Lower leg skin (tissue), 4 donors: ENCODE data around the gene CDH23. TPM values are rescaled to one million over a fixed set of nuclear protein-coding genes. Genes with fewer than 3 reads are reported as not detected.

Experiments
- DNase-seq, 2 donors: peaks; one replicate each; pipeline ENCODE4 v3.0.0-alpha.2; 2019; ENCODE audit warnings: low spot score in 2 of 2
- H3K4me3 ChIP-seq: fragments of 200-600 bp; sonication (generic); 2 replicates; pipeline ENCODE4 v1.5.1; 2017; ENCODE audit warnings: mild to moderate bottlenecking, low read depth; ENCODE audit not compliant: poor library complexity, severe bottlenecking
- POLR2A ChIP-seq, 2 donors: fragments of 450-650 bp; IDR thresholded peaks; one replicate each; pipeline ENCODE4 v1.6.1; 2016 to 2017; ENCODE audit warnings: antibody characterized with exemption in 2 of 2, mild to moderate bottlenecking in 1 of 2, moderate library complexity in 1 of 2
- WGBS, 2 donors: methylation state at CpG; one replicate each; pipeline ENCODE4 v1.1.5; 2018; 5-methylcytosine and 5-hydroxymethylcytosine counted together
- intact Hi-C: fragments of 100-400 bp; cut with DNase I; formaldehyde crosslinking; loops from one replicate; pipeline ENCODE4 v1.15.0; 2023; ENCODE audit warnings: low total_unique reads
- total RNA-seq, 4 donors: library from RNA; depleted of rRNA; stranded (reverse); fragments of >200 nt; gene quantifications; one replicate each; pipeline ENCODE4 v1.1.0, GENCODE V29; 2016
- TF ChIP-seq, protein P1 (sequence below), 3 donors: fragments of 450-650 bp; IDR thresholded peaks; one replicate each; pipeline ENCODE4 v1.5.1; 2016; ENCODE audit warnings: antibody characterized with exemption in 3 of 3, mild to moderate bottlenecking in 3 of 3, moderate library complexity in 2 of 3

The CDH23 gene
- total RNA-seq, 4 donors from 2014 or later, result 1.7 to 9.2 (median 2.6) TPM

DNA sequence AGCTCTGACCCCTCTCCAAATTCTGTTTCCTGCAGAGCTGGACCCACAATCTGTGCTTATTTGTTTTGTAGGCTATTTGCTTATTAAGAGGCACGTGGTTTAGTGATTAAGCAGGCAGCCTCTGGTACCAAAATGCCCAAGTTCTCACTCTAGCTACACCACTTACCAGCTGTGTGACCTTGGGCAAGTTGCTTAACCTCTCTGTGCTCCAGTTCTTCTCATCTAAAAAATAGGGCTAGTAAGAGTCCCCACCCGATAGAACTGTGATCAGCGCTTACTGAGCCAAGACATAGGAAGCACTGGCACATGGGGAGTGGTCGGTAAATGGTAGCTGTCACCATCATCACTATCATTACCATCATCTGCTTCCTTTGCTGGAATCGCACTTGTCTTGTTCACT lies 302.0 kb downstream of the CDH23 start:
- intact Hi-C loops, result no loop called here
- WGBS, 2 donors, result 84 to 86% methylated on average over 5 of the region's 5 CpGs
- no peak for DNase-seq
- no peak for TF ChIP-seq POLR2A (IDR thresholded peaks at IDR 0.05)
- TF ChIP-seq, protein P1, sequence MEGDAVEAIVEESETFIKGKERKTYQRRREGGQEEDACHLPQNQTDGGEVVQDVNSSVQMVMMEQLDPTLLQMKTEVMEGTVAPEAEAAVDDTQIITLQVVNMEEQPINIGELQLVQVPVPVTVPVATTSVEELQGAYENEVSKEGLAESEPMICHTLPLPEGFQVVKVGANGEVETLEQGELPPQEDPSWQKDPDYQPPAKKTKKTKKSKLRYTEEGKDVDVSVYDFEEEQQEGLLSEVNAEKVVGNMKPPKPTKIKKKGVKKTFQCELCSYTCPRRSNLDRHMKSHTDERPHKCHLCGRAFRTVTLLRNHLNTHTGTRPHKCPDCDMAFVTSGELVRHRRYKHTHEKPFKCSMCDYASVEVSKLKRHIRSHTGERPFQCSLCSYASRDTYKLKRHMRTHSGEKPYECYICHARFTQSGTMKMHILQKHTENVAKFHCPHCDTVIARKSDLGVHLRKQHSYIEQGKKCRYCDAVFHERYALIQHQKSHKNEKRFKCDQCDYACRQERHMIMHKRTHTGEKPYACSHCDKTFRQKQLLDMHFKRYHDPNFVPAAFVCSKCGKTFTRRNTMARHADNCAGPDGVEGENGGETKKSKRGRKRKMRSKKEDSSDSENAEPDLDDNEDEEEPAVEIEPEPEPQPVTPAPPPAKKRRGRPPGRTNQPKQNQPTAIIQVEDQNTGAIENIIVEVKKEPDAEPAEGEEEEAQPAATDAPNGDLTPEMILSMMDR (IDR thresholded peaks at IDR 0.05), result no peak
- H3K4me3 ChIP-seq, result no peak overlapping the region

DNA sequence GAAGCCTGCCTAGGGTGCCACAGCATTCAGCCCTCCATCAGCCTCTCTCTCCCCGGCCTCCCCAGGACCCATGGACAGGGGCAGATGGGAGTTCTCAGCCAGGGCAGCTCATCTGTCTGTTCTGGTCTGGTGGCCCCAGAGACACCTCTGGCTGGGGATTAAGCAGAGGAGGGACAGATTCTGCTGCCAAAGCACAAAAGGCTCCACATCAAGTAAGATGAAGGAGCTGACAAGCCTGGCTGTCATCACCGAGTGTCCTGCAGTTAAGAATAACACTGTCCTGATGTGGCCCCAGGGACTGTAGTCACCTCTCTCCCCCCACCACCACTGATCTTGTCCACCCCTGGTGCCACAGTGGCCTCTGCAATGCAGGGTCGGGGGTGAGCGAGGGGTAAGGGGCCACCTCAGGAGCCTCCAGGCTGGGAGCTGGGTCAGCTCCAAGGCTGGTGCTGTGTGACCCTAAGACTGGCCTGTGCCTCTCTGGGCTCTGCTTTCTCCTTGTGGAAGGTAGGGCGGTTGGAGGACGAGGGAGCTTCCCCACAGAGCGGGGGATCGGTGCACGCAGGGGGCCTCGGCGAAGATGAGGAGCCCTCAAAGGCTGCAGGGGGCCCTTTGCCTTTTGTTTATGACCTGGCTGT lies 304.1 kb downstream of the CDH23 start:
- no peak for DNase-seq

DNA sequence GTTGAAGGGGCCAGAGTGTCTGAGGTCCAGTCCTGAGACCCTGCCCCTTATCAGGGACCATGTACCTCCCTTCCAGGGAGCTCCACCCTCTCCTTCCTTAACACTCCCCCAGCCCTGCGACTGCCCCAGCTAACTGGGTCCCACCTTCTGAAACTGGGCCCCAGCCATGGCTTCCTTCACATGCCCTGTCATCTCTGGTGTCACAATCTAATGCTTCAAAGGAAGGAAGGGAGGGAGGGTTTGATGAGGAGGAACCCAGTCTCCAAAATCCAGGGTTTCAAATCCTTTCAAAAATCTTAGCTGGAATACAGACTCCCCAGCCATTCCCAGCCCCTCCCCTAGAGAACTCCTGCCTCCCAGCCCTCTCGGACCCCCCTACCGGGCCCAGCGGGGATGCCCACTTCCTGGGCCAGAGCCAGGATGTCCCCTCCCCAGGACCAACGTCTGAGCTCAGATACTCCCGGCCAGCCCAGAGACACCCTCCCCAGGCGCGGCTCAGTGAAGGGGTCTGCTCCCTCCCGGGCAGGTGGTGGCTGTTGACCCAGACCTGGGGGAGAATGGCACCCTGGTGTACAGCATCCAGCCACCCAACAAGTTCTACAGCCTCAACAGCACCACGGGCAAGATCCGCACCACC lies 304.9 kb downstream of the CDH23 start:
- TF ChIP-seq, protein P1 (IDR thresholded peaks at IDR 0.05), result no peak
- no peak for TF ChIP-seq POLR2A (IDR thresholded peaks at IDR 0.05)
- intact Hi-C loops, result loop anchor here (5.0 kb wide), 1 partner anchor 319 kb away; no protein-coding TSS in a partner anchor
- no peak for DNase-seq
- WGBS, 2 donors, result 80 to 81% methylated on average over 11 of the region's 11 CpGs
- H3K4me3 ChIP-seq, result no peak overlapping the region

More for the DNA sequence above, 304.1 kb downstream of the CDH23 start:
- 88 to 89% methylated on average over 10 to 11 of the region's 11 CpGs for WGBS, 2 donors
- no peak overlapping the region for H3K4me3 ChIP-seq
- TF ChIP-seq POLR2A (IDR thresholded peaks at IDR 0.05), result no peak
- intact Hi-C loops, result loop anchor here (5.0 kb wide), 1 partner anchor 319 kb away; no protein-coding TSS in a partner anchor

DNA sequence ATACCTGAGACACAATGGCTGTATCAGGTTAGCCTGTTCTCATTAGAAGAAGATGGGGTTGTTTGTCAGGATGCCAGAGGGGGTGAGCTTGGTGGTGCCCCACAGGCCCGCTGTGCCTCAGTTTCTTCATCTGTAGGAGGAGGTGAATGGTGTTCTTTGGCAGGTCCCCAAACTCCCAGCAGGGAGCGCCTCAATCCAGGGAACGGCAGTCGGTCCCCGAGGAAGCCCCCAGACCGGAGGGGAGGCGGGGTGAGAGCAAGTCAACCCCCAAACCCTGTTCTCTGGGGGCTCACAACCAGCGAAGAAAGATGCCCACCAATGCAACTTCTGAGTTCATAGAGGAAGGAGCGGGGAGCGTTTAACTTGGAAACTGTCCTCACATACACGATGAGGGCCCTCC lies 306.9 kb downstream of the CDH23 start:
- intact Hi-C loops, result loop anchor here (5.0 kb wide), 1 partner anchor 321 kb away; no protein-coding TSS in a partner anchor
- no peak overlapping the region for H3K4me3 ChIP-seq
- DNase-seq, result no peak
- no peak for TF ChIP-seq POLR2A (IDR thresholded peaks at IDR 0.05)
- TF ChIP-seq, protein P1 (IDR thresholded peaks at IDR 0.05), result no peak
- 86 to 92% methylated on average over 11 of the region's 11 CpGs for WGBS, 2 donors

DNA sequence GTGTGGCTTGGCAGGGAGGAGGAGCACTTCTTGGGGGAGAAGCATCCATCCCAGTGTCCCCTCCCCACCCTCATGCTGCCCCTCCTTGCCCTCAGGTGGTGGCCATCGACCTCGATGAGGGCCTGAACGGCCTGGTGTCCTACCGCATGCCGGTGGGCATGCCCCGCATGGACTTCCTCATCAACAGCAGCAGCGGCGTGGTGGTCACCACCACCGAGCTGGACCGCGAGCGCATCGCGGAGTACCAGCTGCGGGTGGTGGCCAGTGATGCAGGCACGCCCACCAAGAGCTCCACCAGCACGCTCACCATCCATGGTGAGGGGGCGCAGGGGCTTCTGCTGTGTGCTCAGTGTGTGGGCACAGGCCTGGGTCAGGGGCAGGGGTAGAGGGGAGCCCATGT lies 308.1 kb downstream of the CDH23 start:
- DNase-seq, result no peak
- TF ChIP-seq, protein P1 (IDR thresholded peaks at IDR 0.05), result no peak
- no peak for TF ChIP-seq POLR2A (IDR thresholded peaks at IDR 0.05)
- no peak overlapping the region for H3K4me3 ChIP-seq
- 90 to 94% methylated on average over 10 to 17 of the region's 18 CpGs for WGBS, 2 donors
- intact Hi-C loops, result loop anchor here (5.0 kb wide), 2 partner anchors 323 to 388 kb away; partner anchors contain the start of gene SLC29A3

DNA sequence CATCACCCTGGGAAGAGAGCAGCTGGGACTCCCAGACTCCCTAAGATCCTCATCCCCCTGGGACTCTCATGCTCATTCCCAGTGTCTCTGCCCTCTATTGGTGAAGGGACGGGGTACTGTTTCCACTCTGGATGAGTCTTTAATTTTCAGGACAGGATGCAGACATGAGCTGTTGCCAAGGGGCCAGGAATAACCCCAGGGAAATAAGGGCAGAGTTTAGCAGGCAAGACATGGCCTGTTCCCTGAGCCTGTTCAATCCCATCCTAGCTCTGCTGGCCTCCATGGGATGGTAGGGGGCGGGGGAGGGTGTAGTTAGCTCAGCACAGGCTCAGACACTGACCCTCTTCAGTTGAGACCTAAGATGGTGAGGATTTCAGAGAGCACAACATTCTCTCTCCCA lies 308.9 kb downstream of the CDH23 start:
- no peak for TF ChIP-seq POLR2A (IDR thresholded peaks at IDR 0.05)
- TF ChIP-seq, protein P1 (IDR thresholded peaks at IDR 0.05), result no peak
- no peak for DNase-seq
- 47 to 50% methylated on average over 2 of the region's 2 CpGs for WGBS, 2 donors
- H3K4me3 ChIP-seq, result no peak overlapping the region
- intact Hi-C loops, result loop anchor here (5.0 kb wide), 1 partner anchor 388 kb away; the partner anchor contains the start of gene SLC29A3
